ENCODE results near the gene MAP3K4.
A peak's percentile ranks its signal among the peaks of the same experiment; 100 is the strongest.

MAP3K4 gene

DNA sequence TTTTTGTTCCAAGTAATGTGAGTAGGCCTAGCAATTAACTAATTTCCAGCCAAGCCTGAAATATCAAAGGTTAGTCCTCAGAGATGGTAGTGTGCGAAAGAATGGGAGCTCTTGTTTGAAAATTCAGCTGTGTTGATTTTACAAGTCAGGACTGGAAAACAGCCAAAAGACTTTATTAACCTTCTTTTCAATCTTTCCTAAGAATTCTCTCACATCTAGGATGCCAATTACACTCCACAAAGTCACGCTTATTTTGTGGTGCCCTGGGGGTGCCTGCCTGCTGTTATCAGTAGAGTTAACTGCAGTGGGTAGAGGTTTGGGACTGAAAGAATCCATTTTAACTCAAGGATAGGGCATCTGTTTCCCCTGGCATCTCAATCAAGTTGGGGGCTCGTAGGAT lies 30.7 kb upstream of the MAP3K4 start:
- no peak for TF ChIP-seq TARDBP (IDR thresholded peaks at IDR 0.05)
- TF ChIP-seq FOXM1 (IDR thresholded peaks at IDR 0.05; ENCODE audit: borderline replicate concordance): no peak
- TF ChIP-seq FOXK2 (IDR thresholded peaks at IDR 0.05): no peak
- no peak for TF ChIP-seq ELF4 (IDR thresholded peaks at IDR 0.05)
- no peak for TF ChIP-seq BHLHE40 (IDR thresholded peaks at IDR 0.05; ENCODE audit: borderline replicate concordance)
- TF ChIP-seq L3MBTL2 (conservative IDR thresholded peaks at IDR 0.05): no peak
- TF ChIP-seq CTBP1 (IDR thresholded peaks at IDR 0.05; ENCODE audit: borderline replicate concordance): no peak
- POLR2A ChIA-PET: no interaction called here
- DNase-seq (ENCODE audit: extremely low spot score): no peak
- CTCF ChIA-PET: no interaction called here

DNA sequence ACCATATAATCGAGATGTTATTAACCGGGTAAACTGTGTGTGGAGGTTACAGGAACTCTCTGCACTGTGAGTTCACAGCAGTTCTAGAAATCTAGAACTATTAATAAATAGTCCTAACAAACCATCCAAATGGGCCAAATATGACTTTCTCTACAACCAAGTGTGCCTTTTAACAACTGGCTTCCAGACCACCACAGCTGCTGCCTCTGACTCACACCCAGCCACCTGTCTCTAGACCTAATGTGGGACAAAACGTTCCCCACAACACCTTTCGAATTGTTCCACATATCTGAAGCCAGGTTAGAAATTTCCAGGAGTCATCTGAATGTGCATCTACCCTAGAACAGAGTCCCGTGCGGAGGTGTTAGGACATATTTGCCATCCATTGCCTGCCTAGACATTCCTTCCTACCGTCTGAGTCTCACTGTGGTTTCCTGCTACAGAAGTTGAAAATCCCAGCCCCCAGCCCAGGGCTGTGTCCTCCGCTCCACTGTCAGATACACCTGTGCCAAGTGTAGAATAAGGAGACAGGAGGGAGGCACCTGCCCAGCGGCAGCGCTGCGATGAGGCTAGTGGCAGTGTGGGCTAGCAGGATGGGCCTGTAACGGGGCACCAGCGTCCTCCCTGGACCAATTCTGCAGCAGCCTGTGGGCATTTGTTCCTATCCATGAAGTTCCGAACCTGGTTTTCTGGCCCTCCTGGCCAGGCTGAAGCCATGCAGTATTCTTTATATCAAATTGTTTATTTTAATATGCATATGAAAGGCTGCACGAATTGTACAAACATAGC lies 28.5 kb upstream of the MAP3K4 start:
- CTCF ChIA-PET: no interaction called here
- DNase-seq (ENCODE audit: extremely low spot score): no peak
- TF ChIP-seq, protein P1, sequence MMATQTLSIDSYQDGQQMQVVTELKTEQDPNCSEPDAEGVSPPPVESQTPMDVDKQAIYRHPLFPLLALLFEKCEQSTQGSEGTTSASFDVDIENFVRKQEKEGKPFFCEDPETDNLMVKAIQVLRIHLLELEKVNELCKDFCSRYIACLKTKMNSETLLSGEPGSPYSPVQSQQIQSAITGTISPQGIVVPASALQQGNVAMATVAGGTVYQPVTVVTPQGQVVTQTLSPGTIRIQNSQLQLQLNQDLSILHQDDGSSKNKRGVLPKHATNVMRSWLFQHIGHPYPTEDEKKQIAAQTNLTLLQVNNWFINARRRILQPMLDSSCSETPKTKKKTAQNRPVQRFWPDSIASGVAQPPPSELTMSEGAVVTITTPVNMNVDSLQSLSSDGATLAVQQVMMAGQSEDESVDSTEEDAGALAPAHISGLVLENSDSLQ (IDR thresholded peaks at IDR 0.05): no peak
- TF ChIP-seq FOXK2 (IDR thresholded peaks at IDR 0.05): no peak
- POLR2A ChIA-PET: no interaction called here

DNA sequence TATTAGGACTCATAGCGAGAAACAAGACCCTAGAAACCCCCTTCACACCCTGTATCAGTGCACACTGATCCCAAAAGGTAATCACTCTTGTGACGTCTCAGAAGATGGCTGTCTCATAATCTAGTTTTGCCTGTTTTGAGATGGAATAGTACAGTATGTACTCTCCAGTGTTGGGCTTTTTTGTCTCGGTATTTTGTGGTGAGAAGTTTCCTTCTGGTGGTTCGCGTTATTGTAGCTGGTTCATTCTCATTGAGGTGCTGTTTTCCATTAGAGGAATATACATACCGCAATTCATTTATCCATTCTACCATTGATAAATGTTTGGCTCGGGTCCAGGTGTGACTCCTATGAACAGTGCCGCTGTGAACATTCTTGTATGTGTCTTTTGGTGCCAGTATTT lies 27.9 kb upstream of the MAP3K4 start:
- DNase-seq (ENCODE audit: extremely low spot score): no peak
- CTCF ChIA-PET: no interaction called here
- POLR2A ChIA-PET: interaction anchor here (0.6 kb wide), 1 partner anchor 189 kb away, joined by 3 read pairs; no protein-coding TSS in a partner anchor
- TF ChIP-seq, protein P1 (IDR thresholded peaks at IDR 0.05): no peak
- TF ChIP-seq ELF4 (IDR thresholded peaks at IDR 0.05): no peak
- no peak for TF ChIP-seq SP1 (IDR thresholded peaks at IDR 0.05)
- TF ChIP-seq CTBP1 (IDR thresholded peaks at IDR 0.05; ENCODE audit: borderline replicate concordance): no peak
- no peak for TF ChIP-seq FOXM1 (IDR thresholded peaks at IDR 0.05; ENCODE audit: borderline replicate concordance)
- TF ChIP-seq TARDBP (IDR thresholded peaks at IDR 0.05): no peak
- TF ChIP-seq LEF1 (IDR thresholded peaks at IDR 0.05; ENCODE audit: borderline replicate concordance): no peak
- TF ChIP-seq BHLHE40 (IDR thresholded peaks at IDR 0.05; ENCODE audit: borderline replicate concordance): no peak
- TF ChIP-seq HDGF (IDR thresholded peaks at IDR 0.05; ENCODE audit: borderline replicate concordance): no peak
- TF ChIP-seq FOXA1 (IDR thresholded peaks at IDR 0.05): no peak
- TF ChIP-seq FOXK2 (IDR thresholded peaks at IDR 0.05): no peak
- no peak for TF ChIP-seq NFRKB (IDR thresholded peaks at IDR 0.05)
- no peak for TF ChIP-seq ARNT (IDR thresholded peaks at IDR 0.05)
- TF ChIP-seq SUZ12 (IDR thresholded peaks at IDR 0.05): no peak

DNA sequence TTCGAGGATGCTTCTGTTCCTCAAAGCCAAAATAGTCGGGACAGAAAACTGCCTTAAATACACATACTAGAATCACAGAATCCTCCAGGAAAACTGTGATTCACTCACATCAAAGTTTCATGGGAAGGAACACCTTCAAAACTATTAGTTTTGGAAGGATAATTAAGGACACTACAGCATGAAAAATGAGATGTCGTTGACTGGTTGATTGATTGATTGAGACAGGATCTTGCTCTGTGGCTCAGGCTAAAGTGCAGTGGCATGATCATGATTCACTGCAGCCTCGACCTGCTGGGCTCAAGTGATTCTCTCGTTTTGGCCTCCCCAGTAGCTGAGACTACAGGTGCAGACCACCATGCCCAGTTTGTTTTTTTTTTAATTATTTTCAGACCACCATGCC lies 25.7 kb upstream of the MAP3K4 start:
- POLR2A ChIA-PET: no interaction called here
- no peak for TF ChIP-seq ARNT (IDR thresholded peaks at IDR 0.05)
- TF ChIP-seq, protein P1 (IDR thresholded peaks at IDR 0.05): peak; percentile 35; the same call in 1 of the 2 replicates

DNA sequence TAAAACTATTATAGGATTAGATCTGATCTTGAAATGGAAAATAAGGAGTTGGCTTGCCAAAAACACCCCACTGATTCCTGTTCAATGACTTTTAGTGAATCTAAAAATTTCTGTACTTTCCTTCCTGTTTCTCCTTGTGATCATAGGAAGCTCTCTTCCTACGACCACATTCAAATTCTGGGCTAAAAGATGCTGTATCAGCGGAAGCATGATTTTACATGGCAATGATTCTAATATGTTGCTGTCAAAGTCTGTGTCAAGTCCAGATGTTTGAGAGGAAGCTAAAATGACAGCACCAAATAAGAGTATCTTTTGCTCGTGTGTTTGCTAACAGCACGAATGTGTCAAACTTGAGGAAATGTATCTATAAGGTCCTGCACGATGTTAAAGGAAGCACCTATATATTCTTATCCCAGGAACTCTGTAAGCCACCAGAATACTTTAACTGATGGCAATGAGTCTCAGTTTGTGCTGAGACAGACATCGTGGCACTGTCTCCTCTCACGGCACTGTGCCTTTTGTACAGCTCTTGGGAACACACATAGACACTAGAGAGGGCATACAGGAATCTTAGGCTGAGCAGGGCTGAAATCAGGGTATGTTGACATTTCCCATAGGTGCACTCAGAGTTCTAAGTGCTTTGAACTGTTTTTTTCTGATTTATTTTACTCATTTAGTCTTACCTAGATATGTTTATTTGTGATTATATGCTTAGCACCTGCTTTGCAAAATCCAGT lies 24.9 kb upstream of the MAP3K4 start:
- TF ChIP-seq SUZ12 (IDR thresholded peaks at IDR 0.05) (no peak), ELF4 (IDR thresholded peaks at IDR 0.05) (no peak), FOXA1 (IDR thresholded peaks at IDR 0.05) (no peak), ARNT (IDR thresholded peaks at IDR 0.05) (no peak), NFRKB (IDR thresholded peaks at IDR 0.05) (no peak), LEF1 (IDR thresholded peaks at IDR 0.05; ENCODE audit: borderline replicate concordance) (no peak), ZNF384 (IDR thresholded peaks at IDR 0.05) (no peak), L3MBTL2 (conservative IDR thresholded peaks at IDR 0.05) (no peak), FOXM1 (IDR thresholded peaks at IDR 0.05; ENCODE audit: borderline replicate concordance) (no peak), TARDBP (IDR thresholded peaks at IDR 0.05) (no peak), FOXK2 (IDR thresholded peaks at IDR 0.05) (no peak), CTBP1 (IDR thresholded peaks at IDR 0.05; ENCODE audit: borderline replicate concordance) (no peak), SP1 (IDR thresholded peaks at IDR 0.05) (no peak), BHLHE40 (IDR thresholded peaks at IDR 0.05; ENCODE audit: borderline replicate concordance) (no peak), HDGF (IDR thresholded peaks at IDR 0.05; ENCODE audit: borderline replicate concordance) (no peak)
- TF ChIP-seq, protein P1 (IDR thresholded peaks at IDR 0.05): no peak
- CTCF ChIA-PET: no interaction called here
- POLR2A ChIA-PET: interaction anchor here (0.6 kb wide), 1 partner anchor 18 kb away, joined by 3 read pairs; no protein-coding TSS in a partner anchor
- no peak for DNase-seq (ENCODE audit: extremely low spot score)

More for the DNA sequence above, 25.7 kb upstream of the MAP3K4 start:
- CTCF ChIA-PET: no interaction called here
- no peak for DNase-seq (ENCODE audit: extremely low spot score)

DNA sequence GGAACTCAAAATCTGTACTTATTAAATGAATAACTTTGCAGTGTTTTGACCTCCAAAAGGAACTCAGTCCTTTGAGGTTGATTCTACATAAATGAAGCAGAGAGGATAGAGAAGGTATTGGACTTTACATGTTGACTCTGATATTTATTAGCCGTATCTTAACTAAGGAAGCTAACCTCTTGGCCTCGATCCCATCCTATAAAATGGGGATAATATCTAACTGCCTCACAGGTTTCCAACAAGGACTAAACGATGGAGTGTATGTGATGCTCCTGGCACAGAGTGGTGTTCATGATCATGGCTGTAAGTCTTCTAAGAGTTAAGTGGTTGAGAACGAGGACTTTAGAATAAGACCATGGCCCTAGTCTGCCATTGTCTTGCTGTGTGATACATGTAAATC lies 24.2 kb upstream of the MAP3K4 start:
- ChIA-PET CTCF (interaction anchor here (0.6 kb wide), 1 partner anchor 332 kb away, joined by 3 read pairs; no protein-coding TSS in a partner anchor), POLR2A (no interaction called here)
- DNase-seq (ENCODE audit: extremely low spot score): no peak
- TF ChIP-seq NFRKB (IDR thresholded peaks at IDR 0.05): no peak
